CD4-positive, alpha-beta T cell treated with Interleukin-4 for 4 hours (primary cell): ENCODE data around the gene NGEF.
"Not testable (repeated sequence)": the region's sequence is repeated elsewhere in the genome, so short reads cannot be mapped to it uniquely, and the experiment has no call there.

Source experiments
- DNase-seq: peaks from one replicate; pipeline ENCODE4 v3.0.0-alpha.2; 2020

NGEF gene

GRCh38 chr2:232863996-232864395 is 149.1 kb downstream of the NGEF start:
- DNase-seq: no peak

- no peak for DNase-seq
Measured at GRCh38 chr2:232861353-232861752, 151.7 kb downstream of the NGEF start.

- no peak for DNase-seq
Measured at GRCh38 chr2:232860593-232861241, 152.3 kb downstream of the NGEF start.

- DNase-seq: no peak
Measured at GRCh38 chr2:232859385-232859916, 153.6 kb downstream of the NGEF start.

GRCh38 chr2:232857158-232857563 is 155.9 kb downstream of the NGEF start:
- no peak for DNase-seq

- no peak for DNase-seq
Measured at GRCh38 chr2:232854082-232854481, 159.0 kb downstream of the NGEF start.

- DNase-seq: no peak
Measured at GRCh38 chr2:232852676-232853075, 160.4 kb downstream of the NGEF start.

GRCh38 chr2:232852081-232852480 is 161.0 kb downstream of the NGEF start:
- not testable (repeated sequence) for DNase-seq

- no peak for DNase-seq
Measured at GRCh38 chr2:232850039-232850438, 163.0 kb downstream of the NGEF start.

GRCh38 chr2:232846055-232846454 is 167.0 kb downstream of the NGEF start:
- no peak for DNase-seq

- DNase-seq: no peak
Measured at GRCh38 chr2:232843834-232844233, 169.2 kb downstream of the NGEF start.

GRCh38 chr2:232842689-232843088 is 170.4 kb downstream of the NGEF start:
- DNase-seq: no peak

GRCh38 chr2:232839411-232840079 is 173.5 kb downstream of the NGEF start:
- DNase-seq: peak; percentile 6

- peak; percentile 90 for DNase-seq
Measured at GRCh38 chr2:232838406-232838874, 174.6 kb downstream of the NGEF start.

- DNase-seq: no peak
Measured at GRCh38 chr2:232836934-232837333, 176.1 kb downstream of the NGEF start.

GRCh38 chr2:232835687-232836208 is 177.3 kb downstream of the NGEF start:
- DNase-seq: no peak

GRCh38 chr2:232833830-232834229 is 179.2 kb downstream of the NGEF start:
- DNase-seq: no peak

- DNase-seq: no peak
Measured at GRCh38 chr2:232831496-232831895, 181.6 kb downstream of the NGEF start.

GRCh38 chr2:232829988-232830387 is 183.1 kb downstream of the NGEF start:
- DNase-seq: no peak
